ENCODE data around the gene SPG21.

SPG21 gene

DNA sequence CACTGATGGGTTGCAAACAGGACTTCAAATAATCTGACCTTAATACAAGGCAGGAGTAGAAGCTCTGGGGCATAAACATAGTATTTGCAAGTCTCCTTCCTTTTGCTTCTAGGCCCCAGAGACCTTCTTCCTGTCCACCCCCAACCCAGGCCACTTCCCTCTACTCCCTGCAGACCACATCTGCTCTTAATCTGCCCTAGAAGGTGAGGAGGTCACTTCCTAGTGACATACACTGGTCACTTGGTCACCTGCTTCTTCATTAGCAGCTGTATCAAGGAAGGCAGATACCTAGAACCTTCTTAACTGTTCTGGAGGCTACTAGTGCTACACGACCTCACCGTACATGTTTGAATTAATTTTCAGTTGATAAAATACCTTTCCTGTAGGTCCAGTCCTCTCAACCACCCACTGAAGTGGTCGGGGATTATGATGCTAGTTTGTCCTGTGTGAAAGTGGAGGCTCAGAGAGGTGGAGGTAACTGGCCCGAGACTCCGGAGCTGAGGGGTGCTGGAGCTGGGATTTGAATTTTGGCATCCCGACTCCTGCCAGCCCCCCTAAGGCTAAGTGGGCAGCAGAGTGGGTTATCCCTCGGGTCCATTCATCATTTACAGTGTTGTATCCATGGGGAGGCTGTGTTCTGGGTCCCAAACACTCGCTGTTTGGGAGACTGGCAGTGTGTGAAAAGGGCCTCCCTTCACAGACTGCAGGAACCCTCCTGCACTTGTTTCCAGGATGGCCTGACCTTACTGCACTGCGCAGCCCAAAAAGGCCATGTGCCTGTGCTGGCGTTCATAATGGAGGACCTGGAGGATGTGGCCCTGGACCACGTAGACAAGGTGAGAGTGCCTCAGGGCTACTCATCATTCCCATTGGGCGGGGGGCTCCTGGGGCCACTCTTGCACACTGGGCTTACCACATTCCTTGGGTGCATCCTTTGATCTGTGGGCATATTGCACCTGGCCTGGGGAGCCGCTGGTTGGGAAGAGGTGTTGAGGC, 64.1 kb downstream of the SPG21 start:
- H3K4me1 Mint-ChIP-seq: peaks cover 19% of the 10 kb centered on the region
- peaks cover 4% of the 10 kb centered on the region for H3K9me3 Mint-ChIP-seq
- no peak overlapping the region for H3K4me3 Mint-ChIP-seq
- H3K27me3 Mint-ChIP-seq (ENCODE audit: low read depth): no peaks in the 10 kb centered on the region
- TF ChIP-seq, protein P1, sequence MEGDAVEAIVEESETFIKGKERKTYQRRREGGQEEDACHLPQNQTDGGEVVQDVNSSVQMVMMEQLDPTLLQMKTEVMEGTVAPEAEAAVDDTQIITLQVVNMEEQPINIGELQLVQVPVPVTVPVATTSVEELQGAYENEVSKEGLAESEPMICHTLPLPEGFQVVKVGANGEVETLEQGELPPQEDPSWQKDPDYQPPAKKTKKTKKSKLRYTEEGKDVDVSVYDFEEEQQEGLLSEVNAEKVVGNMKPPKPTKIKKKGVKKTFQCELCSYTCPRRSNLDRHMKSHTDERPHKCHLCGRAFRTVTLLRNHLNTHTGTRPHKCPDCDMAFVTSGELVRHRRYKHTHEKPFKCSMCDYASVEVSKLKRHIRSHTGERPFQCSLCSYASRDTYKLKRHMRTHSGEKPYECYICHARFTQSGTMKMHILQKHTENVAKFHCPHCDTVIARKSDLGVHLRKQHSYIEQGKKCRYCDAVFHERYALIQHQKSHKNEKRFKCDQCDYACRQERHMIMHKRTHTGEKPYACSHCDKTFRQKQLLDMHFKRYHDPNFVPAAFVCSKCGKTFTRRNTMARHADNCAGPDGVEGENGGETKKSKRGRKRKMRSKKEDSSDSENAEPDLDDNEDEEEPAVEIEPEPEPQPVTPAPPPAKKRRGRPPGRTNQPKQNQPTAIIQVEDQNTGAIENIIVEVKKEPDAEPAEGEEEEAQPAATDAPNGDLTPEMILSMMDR (IDR thresholded peaks at IDR 0.05; ENCODE audit: unreplicated experiment in 3 of 3): no peak
- no peaks in the 10 kb centered on the region for H3K36me3 Mint-ChIP-seq (ENCODE audit: low read depth)
- no peak overlapping the region for H3K27ac Mint-ChIP-seq

DNA sequence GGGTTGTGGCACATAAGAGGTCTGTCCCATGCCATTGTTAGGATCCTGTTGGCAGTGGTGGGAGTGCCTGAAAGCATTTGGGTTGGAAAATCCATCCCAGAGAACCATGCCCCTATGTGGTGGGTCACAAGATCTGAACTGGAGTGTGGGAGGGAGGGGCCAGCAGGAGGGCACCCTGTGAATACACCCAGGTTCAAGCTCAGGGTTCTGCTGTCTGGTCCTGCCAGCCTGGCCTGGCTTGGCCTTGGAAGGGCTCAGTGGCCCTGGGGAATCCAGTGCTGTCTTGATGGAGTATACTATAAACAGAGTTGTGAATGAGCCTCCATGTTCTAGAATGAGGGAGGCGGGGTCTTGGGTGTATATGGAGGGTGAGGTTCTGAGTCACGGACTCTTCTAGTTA, 66.2 kb downstream of the SPG21 start:
- no peaks in the 10 kb centered on the region for H3K36me3 Mint-ChIP-seq (ENCODE audit: low read depth)
- no peaks in the 10 kb centered on the region for H3K27me3 Mint-ChIP-seq (ENCODE audit: low read depth)
- no peak overlapping the region for H3K27ac Mint-ChIP-seq

DNA sequence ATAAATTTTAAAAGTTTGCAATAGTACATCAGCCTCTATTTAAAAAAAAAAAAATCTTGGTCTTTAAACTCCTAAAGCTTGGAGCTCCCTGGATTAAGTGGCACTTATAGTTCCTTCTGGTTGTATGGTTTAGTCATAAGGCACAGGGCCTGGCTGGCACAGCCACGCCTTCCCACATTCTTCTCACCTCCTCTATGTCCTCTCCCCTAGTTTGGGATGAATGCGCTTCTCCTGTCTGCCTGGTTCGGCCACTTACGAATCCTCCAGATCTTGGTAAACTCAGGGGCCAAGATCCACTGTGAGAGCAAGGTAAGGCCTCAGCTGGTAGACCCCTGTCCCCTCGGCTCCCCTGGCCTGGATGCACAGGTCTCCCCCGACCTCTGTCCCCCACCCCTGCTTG, 68.0 kb downstream of the SPG21 start:
- Mint-ChIP-seq H3K4me3 (no peak overlapping the region), H3K4me1 (peaks cover 11% of the 10 kb centered on the region), H3K36me3 (ENCODE audit: low read depth) (no peaks in the 10 kb centered on the region), H3K27me3 (ENCODE audit: low read depth) (no peaks in the 10 kb centered on the region), H3K27ac (peak overlapping the region in 2 of 3 experiments; percentile 70 to 95), H3K9me3 (peaks cover 4% of the 10 kb centered on the region)
- TF ChIP-seq, protein P1 (IDR thresholded peaks at IDR 0.05; ENCODE audit: unreplicated experiment in 3 of 3): no peak

More for the DNA sequence above, 66.2 kb downstream of the SPG21 start:
- peaks cover 18% of the 10 kb centered on the region for H3K4me1 Mint-ChIP-seq
- TF ChIP-seq, protein P1 (IDR thresholded peaks at IDR 0.05; ENCODE audit: unreplicated experiment in 3 of 3): no peak
- no peak overlapping the region for H3K4me3 Mint-ChIP-seq
- H3K9me3 Mint-ChIP-seq: peaks cover 4% of the 10 kb centered on the region

DNA sequence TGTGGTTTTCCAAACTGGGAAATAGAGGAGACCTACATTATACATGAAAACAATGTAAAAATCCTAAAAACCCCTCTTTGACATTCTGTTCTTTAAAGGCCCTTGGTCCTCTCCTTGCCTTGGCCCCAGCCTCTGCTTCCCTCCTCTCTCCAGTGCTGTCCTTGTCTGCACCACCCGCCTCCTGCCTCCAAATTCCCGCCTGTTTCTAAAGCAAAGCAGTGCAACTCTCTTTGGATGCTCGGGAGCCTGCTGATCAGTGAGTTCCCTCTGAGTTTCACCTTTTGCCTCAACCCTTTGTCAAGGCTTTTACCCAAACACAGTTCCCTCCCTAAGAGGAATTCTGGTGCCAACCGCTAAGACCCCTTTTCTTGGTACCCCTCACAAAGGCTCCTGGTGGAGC, 70.0 kb downstream of the SPG21 start:
- Mint-ChIP-seq H3K36me3 (ENCODE audit: low read depth) (no peaks in the 10 kb centered on the region), H3K27ac (no peak overlapping the region), H3K27me3 (ENCODE audit: low read depth) (no peaks in the 10 kb centered on the region), H3K9me3 (peaks cover 4% of the 10 kb centered on the region), H3K4me1 (peaks cover 11% of the 10 kb centered on the region), H3K4me3 (no peak overlapping the region)
- TF ChIP-seq, protein P1 (IDR thresholded peaks at IDR 0.05; ENCODE audit: unreplicated experiment in 3 of 3): no peak

DNA sequence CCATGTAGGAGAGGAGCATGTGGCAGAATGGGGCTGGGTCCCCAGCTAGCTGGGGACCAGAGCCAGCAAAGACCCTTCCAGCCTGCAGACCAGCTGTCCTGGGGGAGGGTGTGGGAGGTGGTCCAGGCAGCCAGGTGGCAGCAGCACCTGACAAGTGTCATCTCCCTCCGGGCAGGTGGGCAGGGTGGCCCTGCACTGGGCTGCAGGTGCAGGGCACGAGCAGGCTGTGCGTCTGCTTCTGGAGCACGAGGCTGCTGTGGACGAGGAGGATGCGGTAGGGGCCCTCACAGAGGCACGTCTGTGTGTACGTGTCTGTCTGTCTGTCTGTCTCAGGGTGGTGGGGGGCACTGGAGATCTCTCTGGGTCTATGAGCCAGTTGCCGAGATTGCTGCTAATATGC, 72.5 kb downstream of the SPG21 start:
- no peaks in the 10 kb centered on the region for H3K36me3 Mint-ChIP-seq (ENCODE audit: low read depth)
- H3K9me3 Mint-ChIP-seq: no peaks in the 10 kb centered on the region
- no peak overlapping the region for H3K4me3 Mint-ChIP-seq
- TF ChIP-seq, protein P1 (IDR thresholded peaks at IDR 0.05; ENCODE audit: unreplicated experiment in 3 of 3): no peak
- peak overlapping the region in 2 of 3 experiments; percentile 59 to 62 for H3K27ac Mint-ChIP-seq
- peaks cover 13% of the 10 kb centered on the region for H3K4me1 Mint-ChIP-seq
- H3K27me3 Mint-ChIP-seq (ENCODE audit: low read depth): no peaks in the 10 kb centered on the region
